Measurements from ENCODE around the gene NUAK2.

NUAK2 gene

DNA sequence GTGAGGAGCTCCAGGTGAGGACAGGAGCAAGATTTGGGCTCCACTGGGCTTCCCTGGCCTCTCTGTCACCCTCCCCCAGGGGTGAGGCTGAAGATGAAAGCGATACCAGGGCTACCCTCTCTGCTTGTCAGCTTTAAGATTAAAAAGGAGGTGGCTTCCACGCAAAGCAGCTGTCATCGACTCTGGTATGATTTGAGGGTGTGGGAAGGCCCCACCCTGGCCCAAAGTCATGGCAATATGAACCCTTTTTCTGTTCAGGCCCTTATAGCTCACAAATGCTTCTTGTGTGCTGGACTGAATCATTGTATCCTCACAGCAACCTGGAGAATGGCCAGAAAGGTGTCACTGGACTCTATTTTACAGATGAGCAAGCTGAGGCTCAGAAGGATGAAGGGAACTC is 41.6 kb downstream of the NUAK2 start:
- peak overlapping the region; percentile 88 for H3K27ac ChIP-seq (ENCODE audit: low read depth, low read length, poor library complexity, severe bottlenecking)
- no peaks in the 10 kb centered on the region for H3F3A ChIP-seq (ENCODE audit: insufficient read depth, low read length)
- H3K4me2 ChIP-seq (ENCODE audit: low read length) = peak overlapping the region; percentile 8; the same call in 1 of the 2 replicates
- H3K9ac ChIP-seq (ENCODE audit: low read length) = peak overlapping the region; percentile 27; the same call in 1 of the 2 replicates
- no peaks in the 10 kb centered on the region for H3K79me2 ChIP-seq (ENCODE audit: insufficient read depth, low read length)
- no peaks in the 10 kb centered on the region for H3K27me3 ChIP-seq (ENCODE audit: insufficient read depth, low read length)
- no peaks in the 10 kb centered on the region for H3K9me2 ChIP-seq (ENCODE audit: low read depth, low read length)
- H3K4me3 ChIP-seq (ENCODE audit: low read depth, low read length, poor library complexity, severe bottlenecking) = no peak overlapping the region
- no peaks in the 10 kb centered on the region for H3K36me3 ChIP-seq (ENCODE audit: insufficient read depth, low read length)
- H3K9me3 ChIP-seq (ENCODE audit: low read length) = no peaks in the 10 kb centered on the region
- H2AFZ ChIP-seq (ENCODE audit: low read length) = no peak overlapping the region
- H3K4me1 ChIP-seq (ENCODE audit: insufficient read depth, low read length, severe bottlenecking) = peaks cover 66% of the 10 kb centered on the region
- TF ChIP-seq EZH2 (IDR thresholded peaks at IDR 0.05; ENCODE audit: borderline replicate concordance, low read length) = no peak
- TF ChIP-seq, protein P1, sequence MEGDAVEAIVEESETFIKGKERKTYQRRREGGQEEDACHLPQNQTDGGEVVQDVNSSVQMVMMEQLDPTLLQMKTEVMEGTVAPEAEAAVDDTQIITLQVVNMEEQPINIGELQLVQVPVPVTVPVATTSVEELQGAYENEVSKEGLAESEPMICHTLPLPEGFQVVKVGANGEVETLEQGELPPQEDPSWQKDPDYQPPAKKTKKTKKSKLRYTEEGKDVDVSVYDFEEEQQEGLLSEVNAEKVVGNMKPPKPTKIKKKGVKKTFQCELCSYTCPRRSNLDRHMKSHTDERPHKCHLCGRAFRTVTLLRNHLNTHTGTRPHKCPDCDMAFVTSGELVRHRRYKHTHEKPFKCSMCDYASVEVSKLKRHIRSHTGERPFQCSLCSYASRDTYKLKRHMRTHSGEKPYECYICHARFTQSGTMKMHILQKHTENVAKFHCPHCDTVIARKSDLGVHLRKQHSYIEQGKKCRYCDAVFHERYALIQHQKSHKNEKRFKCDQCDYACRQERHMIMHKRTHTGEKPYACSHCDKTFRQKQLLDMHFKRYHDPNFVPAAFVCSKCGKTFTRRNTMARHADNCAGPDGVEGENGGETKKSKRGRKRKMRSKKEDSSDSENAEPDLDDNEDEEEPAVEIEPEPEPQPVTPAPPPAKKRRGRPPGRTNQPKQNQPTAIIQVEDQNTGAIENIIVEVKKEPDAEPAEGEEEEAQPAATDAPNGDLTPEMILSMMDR (IDR thresholded peaks at IDR 0.05; ENCODE audit: low read length) = no peak
- no peaks in the 10 kb centered on the region for H4K20me1 ChIP-seq (ENCODE audit: insufficient read depth, low read length)

- Histone ChIP-seq H3K4me3 (ENCODE audit: low read depth, low read length, poor library complexity, severe bottlenecking) (no peak overlapping the region), H3K36me3 (ENCODE audit: insufficient read depth, low read length) (no peaks in the 10 kb centered on the region), H3K27me3 (ENCODE audit: insufficient read depth, low read length) (no peaks in the 10 kb centered on the region), H3K27ac (ENCODE audit: low read depth, low read length, poor library complexity, severe bottlenecking) (peak overlapping the region; percentile 94), H3K4me1 (ENCODE audit: insufficient read depth, low read length, severe bottlenecking) (peaks cover 52% of the 10 kb centered on the region), H4K20me1 (ENCODE audit: insufficient read depth, low read length) (no peaks in the 10 kb centered on the region), H3K4me2 (ENCODE audit: low read length) (peak overlapping the region; percentile 7; the same call in 1 of the 2 replicates), H3K9ac (ENCODE audit: low read length) (peak overlapping the region; percentile 12; the same call in 1 of the 2 replicates), H3K79me2 (ENCODE audit: insufficient read depth, low read length) (no peaks in the 10 kb centered on the region), H3K9me2 (ENCODE audit: low read depth, low read length) (no peaks in the 10 kb centered on the region), H3F3A (ENCODE audit: insufficient read depth, low read length) (no peaks in the 10 kb centered on the region), H2AFZ (ENCODE audit: low read length) (no peak overlapping the region), H3K9me3 (ENCODE audit: low read length) (no peaks in the 10 kb centered on the region)
- TF ChIP-seq, protein P1 (IDR thresholded peaks at IDR 0.05; ENCODE audit: low read length) = no peak
- TF ChIP-seq EZH2 (IDR thresholded peaks at IDR 0.05; ENCODE audit: borderline replicate concordance, low read length) = no peak
These were observed 44.9 kb downstream of the NUAK2 start for GRCh38 chr1:205276689-205277065.

GRCh38 chr1:205275916-205276688 is 45.4 kb downstream of the NUAK2 start:
- no peaks in the 10 kb centered on the region for H3K27me3 ChIP-seq (ENCODE audit: insufficient read depth, low read length)
- H3K4me3 ChIP-seq (ENCODE audit: low read depth, low read length, poor library complexity, severe bottlenecking) = no peak overlapping the region
- peak overlapping the region; percentile 94 for H3K27ac ChIP-seq (ENCODE audit: low read depth, low read length, poor library complexity, severe bottlenecking)
- H3K36me3 ChIP-seq (ENCODE audit: insufficient read depth, low read length) = no peaks in the 10 kb centered on the region
- H3K79me2 ChIP-seq (ENCODE audit: insufficient read depth, low read length) = no peaks in the 10 kb centered on the region
- peaks cover 52% of the 10 kb centered on the region for H3K4me1 ChIP-seq (ENCODE audit: insufficient read depth, low read length, severe bottlenecking)
- no peaks in the 10 kb centered on the region for H3F3A ChIP-seq (ENCODE audit: insufficient read depth, low read length)
- no peaks in the 10 kb centered on the region for H3K9me2 ChIP-seq (ENCODE audit: low read depth, low read length)
- H4K20me1 ChIP-seq (ENCODE audit: insufficient read depth, low read length) = no peaks in the 10 kb centered on the region
- H2AFZ ChIP-seq (ENCODE audit: low read length) = no peak overlapping the region
- no peaks in the 10 kb centered on the region for H3K9me3 ChIP-seq (ENCODE audit: low read length)
- TF ChIP-seq, protein P1 (IDR thresholded peaks at IDR 0.05; ENCODE audit: low read length) = no peak
- TF ChIP-seq EZH2 (IDR thresholded peaks at IDR 0.05; ENCODE audit: borderline replicate concordance, low read length) = no peak
- H3K4me2 ChIP-seq (ENCODE audit: low read length) = peak overlapping the region; percentile 7; the same call in 1 of the 2 replicates
- H3K9ac ChIP-seq (ENCODE audit: low read length) = peak overlapping the region; percentile 17; the same call in 1 of the 2 replicates

All from OCI-LY1 (cell line).